ENCODE data around the gene CCR5AS.
A peak's percentile ranks its signal among the peaks of the same experiment; 100 is the strongest.

CCR5AS gene

GRCh38 chr3:46356276-46356675 is 50.6 kb downstream of the CCR5AS start:
- 40 to 55% (median 46%) methylated on average over 3 of the region's 3 CpGs for WGBS, 4 donors
- no peak overlapping the region for H3K27ac ChIP-seq
- H3K4me1 ChIP-seq (replicated peaks in 1 of 2) = peaks cover 0 to 3% of the 10 kb centered on the region in 2 donors
- DNase-seq = no peak
- intact Hi-C loops (cut with DNase I) = no loop called here
- no peak overlapping the region for H3K4me3 ChIP-seq
- H3K27me3 ChIP-seq = peaks cover 5% of the 10 kb centered on the region
- no peaks in the 10 kb centered on the region for H3K36me3 ChIP-seq (replicated peaks in 1 of 2)
- TF ChIP-seq CTCF (IDR thresholded peaks at IDR 0.05) = no peak
- no peak for TF ChIP-seq POLR2A (IDR thresholded peaks at IDR 0.05)
- no peaks in the 10 kb centered on the region for H3K9me3 ChIP-seq (replicated peaks in 1 of 3)

- H3K27me3 ChIP-seq = peaks cover 5% of the 10 kb centered on the region
- no peak overlapping the region for H3K4me3 ChIP-seq
- intact Hi-C loops (cut with DNase I) = no loop called here
- no peak overlapping the region for H3K27ac ChIP-seq
- H3K9me3 ChIP-seq (replicated peaks in 1 of 3) = no peaks in the 10 kb centered on the region
- no peak for TF ChIP-seq POLR2A (IDR thresholded peaks at IDR 0.05)
- no peak for TF ChIP-seq CTCF (IDR thresholded peaks at IDR 0.05)
- H3K4me1 ChIP-seq (replicated peaks in 1 of 2) = peaks cover 0 to 3% of the 10 kb centered on the region in 2 donors
- H3K36me3 ChIP-seq (replicated peaks in 1 of 2) = no peaks in the 10 kb centered on the region
- no peak for DNase-seq
Observed at GRCh38 chr3:46354984-46355383, 51.9 kb downstream of the CCR5AS start.

DNA sequence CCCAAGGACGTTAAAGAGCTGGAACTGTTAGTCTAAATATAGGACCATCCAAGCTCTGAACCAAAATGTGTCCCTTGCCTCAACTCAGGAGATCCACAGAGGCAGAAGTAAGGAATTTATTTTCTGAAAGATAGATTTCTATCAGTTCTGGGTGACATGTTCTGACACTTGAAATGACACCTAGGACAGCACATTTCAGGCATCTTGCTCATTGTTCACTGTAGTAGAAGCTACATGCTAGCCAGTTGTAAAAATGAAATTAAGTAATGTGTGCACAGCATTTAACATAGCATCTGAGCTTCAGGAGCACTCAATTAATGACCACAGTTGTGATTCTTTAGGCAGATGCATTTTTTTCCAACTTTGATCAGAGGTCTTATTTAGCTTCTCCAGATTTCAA is 52.4 kb downstream of the CCR5AS start:
- TF ChIP-seq POLR2A (IDR thresholded peaks at IDR 0.05) (no peak), CTCF (IDR thresholded peaks at IDR 0.05) (no peak)
- Histone ChIP-seq H3K4me1 (replicated peaks in 1 of 2) (peaks cover 0 to 3% of the 10 kb centered on the region in 2 donors), H3K27me3 (peaks cover 5% of the 10 kb centered on the region), H3K9me3 (replicated peaks in 1 of 3) (no peaks in the 10 kb centered on the region), H3K27ac (peak overlapping the region in 1 of 5 donors; percentile 2), H3K36me3 (replicated peaks in 1 of 2) (no peaks in the 10 kb centered on the region), H3K4me3 (no peak overlapping the region)
- WGBS, 4 donors = 17 to 54% (median 33%) methylated on average over 1 of the region's 1 CpG
- intact Hi-C loops (cut with DNase I) = no loop called here
- no peak for DNase-seq

DNA sequence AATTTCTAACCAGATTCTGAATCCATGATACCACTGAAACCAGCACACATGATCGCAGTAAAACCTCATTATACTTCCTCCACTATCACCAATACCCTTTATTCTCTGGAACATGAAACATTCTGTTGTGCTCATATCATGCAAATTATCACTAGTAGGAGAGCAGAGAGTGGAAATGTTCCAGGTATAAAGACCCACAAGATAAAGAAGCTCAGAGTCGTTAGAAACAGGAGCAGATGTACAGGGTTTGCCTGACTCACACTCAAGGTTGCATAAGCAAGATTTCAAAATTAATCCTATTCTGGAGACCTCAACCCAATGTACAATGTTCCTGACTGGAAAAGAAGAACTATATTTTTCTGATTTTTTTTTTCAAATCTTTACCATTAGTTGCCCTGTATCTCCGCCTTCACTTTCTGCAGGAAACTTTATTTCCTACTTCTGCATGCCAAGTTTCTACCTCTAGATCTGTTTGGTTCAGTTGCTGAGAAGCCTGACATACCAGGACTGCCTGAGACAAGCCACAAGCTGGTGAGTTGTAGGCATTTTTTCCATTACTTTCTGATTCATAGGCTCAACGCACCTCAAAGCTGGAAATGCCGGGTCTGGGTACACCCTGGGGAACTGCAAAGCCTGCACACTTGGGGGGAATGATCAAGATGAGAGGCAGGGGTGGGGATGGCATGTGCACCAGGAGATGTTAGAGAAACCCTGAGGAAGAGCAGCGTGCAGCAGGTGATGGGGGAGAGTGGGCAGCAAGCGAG is 53.0 kb downstream of the CCR5AS start, which contains the start of gene CCR2:
Gene CCR2 (plus strand): TSS at position 465 of the 764 bp plus-strand sequence. CDS start 3,417 bp downstream, outside the sequence.
- DNase-seq = no peak
- no peak for TF ChIP-seq POLR2A (IDR thresholded peaks at IDR 0.05)
- no peak for TF ChIP-seq CTCF (IDR thresholded peaks at IDR 0.05)
- no peaks in the 10 kb centered on the region for H3K9me3 ChIP-seq (replicated peaks in 1 of 3)
- peaks cover 5% of the 10 kb centered on the region for H3K27me3 ChIP-seq
- peaks cover 0 to 3% of the 10 kb centered on the region in 2 donors for H3K4me1 ChIP-seq (replicated peaks in 1 of 2)
- no peaks in the 10 kb centered on the region for H3K36me3 ChIP-seq (replicated peaks in 1 of 2)
- H3K27ac ChIP-seq = peak within 1 kb of the TSS in 1 of 5 donors; percentile 2
- intact Hi-C loops (cut with DNase I) = no loop called here
- WGBS, 4 donors = 58 to 66% (median 63%) methylated on average over 7 of the region's 7 CpGs
- no peak within 1 kb of the TSS for H3K4me3 ChIP-seq
